ENCODE data around the gene DOCK10. TPM values are rescaled to one million over a fixed set of nuclear protein-coding genes. Genes with fewer than 3 reads are reported as not detected.

Gene DOCK10
- total RNA-seq, 6 experiments from 2014 or later = 61.1 to 78.8 (median 75.8) TPM

DNA sequence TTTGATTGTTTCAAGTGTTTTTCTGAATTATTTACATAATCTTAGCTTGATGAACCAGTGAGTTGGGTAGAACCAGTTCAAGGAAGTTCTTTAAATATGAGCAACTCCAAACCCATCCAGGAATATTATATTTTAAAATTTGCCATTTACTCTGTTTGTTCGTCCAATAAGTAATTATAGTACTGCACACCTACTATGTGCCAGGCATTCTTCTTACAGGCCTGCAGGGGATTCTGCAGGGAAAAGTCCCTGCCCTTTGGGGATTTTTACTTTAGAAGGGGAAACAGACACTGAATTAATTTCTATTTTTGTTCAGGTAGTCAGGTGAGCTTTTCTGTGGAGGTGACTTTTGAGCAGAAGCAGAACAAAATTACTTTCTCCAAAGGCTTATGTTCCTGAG is 146.9 kb downstream of the DOCK10 start:
- no peak overlapping the region for H3K4me3 Mint-ChIP-seq
- H3K36me3 Mint-ChIP-seq (ENCODE audit: low read depth) = peaks cover 53% of the 10 kb centered on the region
- peaks cover 27% of the 10 kb centered on the region for H3K4me1 Mint-ChIP-seq (ENCODE audit: low read depth)
- peaks cover 4% of the 10 kb centered on the region for H3K27me3 Mint-ChIP-seq (ENCODE audit: insufficient read depth)
- no peak for DNase-seq
- H3K27ac Mint-ChIP-seq = no peak overlapping the region
- no peak for TF ChIP-seq CTCF (IDR thresholded peaks at IDR 0.05)
- H3K9me3 Mint-ChIP-seq = no peaks in the 10 kb centered on the region

DNA sequence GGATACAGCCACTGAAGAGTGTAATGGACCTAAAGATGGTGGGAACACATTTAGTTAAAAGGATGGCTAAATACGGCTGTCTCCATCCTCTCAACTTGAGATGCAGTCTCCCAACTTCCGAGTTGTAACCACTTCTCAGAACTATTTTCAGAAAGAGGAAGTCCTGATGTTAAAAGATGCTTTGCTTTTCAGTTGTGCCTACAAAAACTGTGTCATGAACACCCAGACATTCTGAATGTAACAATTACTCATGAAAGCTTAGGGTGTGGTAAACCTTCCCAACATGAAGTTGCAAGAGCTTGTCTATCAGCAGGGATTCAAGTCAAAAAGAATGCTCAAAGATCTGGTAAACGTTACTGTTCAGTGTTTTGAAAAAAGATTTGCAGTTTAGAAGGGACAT is 147.9 kb downstream of the DOCK10 start:
- peaks cover 4% of the 10 kb centered on the region for H3K27me3 Mint-ChIP-seq (ENCODE audit: insufficient read depth)
- H3K4me1 Mint-ChIP-seq (ENCODE audit: low read depth) = peaks cover 37% of the 10 kb centered on the region
- H3K4me3 Mint-ChIP-seq = no peak overlapping the region
- no peak overlapping the region for H3K27ac Mint-ChIP-seq
- H3K9me3 Mint-ChIP-seq = no peaks in the 10 kb centered on the region
- peaks cover 63% of the 10 kb centered on the region for H3K36me3 Mint-ChIP-seq (ENCODE audit: low read depth)
- no peak for DNase-seq
- TF ChIP-seq CTCF (IDR thresholded peaks at IDR 0.05) = no peak

GRCh38 chr2:224893848-224894247 is 148.4 kb downstream of the DOCK10 start:
- H3K4me1 Mint-ChIP-seq (ENCODE audit: low read depth) = peaks cover 42% of the 10 kb centered on the region

GRCh38 chr2:224892574-224893204 is 149.6 kb downstream of the DOCK10 start:
- H3K27ac Mint-ChIP-seq = peak overlapping the region; percentile 66
- TF ChIP-seq CTCF (IDR thresholded peaks at IDR 0.05) = no peak
- no peaks in the 10 kb centered on the region for H3K9me3 Mint-ChIP-seq
- no peak for DNase-seq
- H3K36me3 Mint-ChIP-seq (ENCODE audit: low read depth) = peaks cover 68% of the 10 kb centered on the region
- no peak overlapping the region for H3K4me3 Mint-ChIP-seq
- H3K27me3 Mint-ChIP-seq (ENCODE audit: insufficient read depth) = no peaks in the 10 kb centered on the region; the same call in 1 of the 2 replicates
- H3K4me1 Mint-ChIP-seq (ENCODE audit: low read depth) = peaks cover 47% of the 10 kb centered on the region

More at GRCh38 chr2:224893848-224894247, 148.4 kb downstream of the DOCK10 start:
- no peaks in the 10 kb centered on the region for H3K9me3 Mint-ChIP-seq
- peaks cover 68% of the 10 kb centered on the region for H3K36me3 Mint-ChIP-seq (ENCODE audit: low read depth)
- peaks cover 4% of the 10 kb centered on the region for H3K27me3 Mint-ChIP-seq (ENCODE audit: insufficient read depth)
- DNase-seq = no peak
- no peak for TF ChIP-seq CTCF (IDR thresholded peaks at IDR 0.05)
- H3K27ac Mint-ChIP-seq = no peak overlapping the region
- H3K4me3 Mint-ChIP-seq = no peak overlapping the region

- peaks cover 67% of the 10 kb centered on the region for H3K4me1 Mint-ChIP-seq (ENCODE audit: low read depth)
- DNase-seq = no peak
- H3K27ac Mint-ChIP-seq = peak overlapping the region; percentile 1
- H3K4me3 Mint-ChIP-seq = no peak overlapping the region; the same call in 1 of the 2 replicates
- peaks cover 67% of the 10 kb centered on the region for H3K36me3 Mint-ChIP-seq (ENCODE audit: low read depth)
- TF ChIP-seq CTCF (IDR thresholded peaks at IDR 0.05) = no peak
- no peaks in the 10 kb centered on the region for H3K9me3 Mint-ChIP-seq
- H3K27me3 Mint-ChIP-seq (ENCODE audit: insufficient read depth) = peaks cover 1% of the 10 kb centered on the region; the same call in 1 of the 2 replicates
These were observed 151.9 kb downstream of the DOCK10 start for GRCh38 chr2:224890372-224890771.
